CD4-positive, alpha-beta T cell treated with Interferon gamma for 1 hour (primary cell): ENCODE results near the gene TUBB.
"Not testable (repeated sequence)": the region's sequence is repeated elsewhere in the genome, so short reads cannot be mapped to it uniquely, and the experiment has no call there.

ENCODE experiments used
- DNase-seq: peaks from one replicate; pipeline ENCODE4 v3.0.0-alpha.2; 2020

The TUBB gene

GRCh38 chr6:30763618-30764489, 43.7 kb downstream of the TUBB start:
- DNase-seq, result no peak

GRCh38 chr6:30764490-30765043, 44.4 kb downstream of the TUBB start:
- not testable (repeated sequence) for DNase-seq

- DNase-seq, result not testable (repeated sequence)
These were observed 45.3 kb downstream of the TUBB start for GRCh38 chr6:30765495-30765894.

- no peak for DNase-seq
These were observed 46.5 kb downstream of the TUBB start for GRCh38 chr6:30766461-30767157.

GRCh38 chr6:30767158-30767943, 47.2 kb downstream of the TUBB start:
- DNase-seq, result no peak

GRCh38 chr6:30767944-30768301, 47.8 kb downstream of the TUBB start:
- no peak for DNase-seq

- no peak for DNase-seq
These were observed 48.5 kb downstream of the TUBB start for GRCh38 chr6:30768634-30769087.

GRCh38 chr6:30769088-30769852, 49.1 kb downstream of the TUBB start:
- peak; percentile 45 for DNase-seq

- DNase-seq, result no peak
These were observed 49.8 kb downstream of the TUBB start for GRCh38 chr6:30769853-30770524.

GRCh38 chr6:30770592-30770991, 50.4 kb downstream of the TUBB start:
- no peak for DNase-seq

- no peak for DNase-seq
These were observed 54.5 kb downstream of the TUBB start for GRCh38 chr6:30774701-30775100.
